ENCODE measurements around the gene TOR4A.

DNA sequence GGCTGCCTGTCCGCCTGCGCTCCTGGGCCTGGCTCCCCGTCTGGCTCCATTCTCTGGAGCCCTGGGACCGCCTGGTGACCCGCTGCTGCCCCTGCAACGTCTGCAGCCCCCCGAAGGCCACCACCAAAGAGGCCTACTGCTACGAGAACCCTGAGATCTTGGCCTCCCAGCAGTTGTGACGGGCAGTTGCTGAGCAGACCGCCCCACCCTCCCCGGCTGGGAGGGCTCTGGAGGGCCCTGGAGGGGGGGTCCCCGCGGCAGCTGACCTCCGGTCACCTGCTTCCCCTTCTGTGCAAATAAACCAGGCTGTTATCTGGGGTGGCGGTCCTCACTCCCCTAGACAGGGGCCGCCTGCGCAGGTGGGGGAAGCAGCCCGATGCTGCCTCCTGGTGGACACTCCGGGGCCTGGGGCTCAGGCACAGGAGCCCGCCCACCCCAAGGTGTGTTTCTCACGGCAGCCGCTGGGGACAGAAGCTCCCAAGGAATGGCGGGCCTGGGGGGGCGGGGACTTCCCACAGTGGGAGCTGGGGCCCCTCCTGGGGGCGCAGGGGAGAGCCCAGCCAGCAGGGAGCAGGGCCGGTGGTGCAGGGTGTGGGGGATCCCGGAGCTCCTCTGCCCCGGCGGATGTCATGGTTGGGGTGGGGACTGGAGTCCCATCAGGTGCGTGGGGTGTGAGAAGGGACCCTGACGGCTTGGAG, 41.1 kb upstream of the TOR4A start:
- TF ChIP-seq, protein P1, sequence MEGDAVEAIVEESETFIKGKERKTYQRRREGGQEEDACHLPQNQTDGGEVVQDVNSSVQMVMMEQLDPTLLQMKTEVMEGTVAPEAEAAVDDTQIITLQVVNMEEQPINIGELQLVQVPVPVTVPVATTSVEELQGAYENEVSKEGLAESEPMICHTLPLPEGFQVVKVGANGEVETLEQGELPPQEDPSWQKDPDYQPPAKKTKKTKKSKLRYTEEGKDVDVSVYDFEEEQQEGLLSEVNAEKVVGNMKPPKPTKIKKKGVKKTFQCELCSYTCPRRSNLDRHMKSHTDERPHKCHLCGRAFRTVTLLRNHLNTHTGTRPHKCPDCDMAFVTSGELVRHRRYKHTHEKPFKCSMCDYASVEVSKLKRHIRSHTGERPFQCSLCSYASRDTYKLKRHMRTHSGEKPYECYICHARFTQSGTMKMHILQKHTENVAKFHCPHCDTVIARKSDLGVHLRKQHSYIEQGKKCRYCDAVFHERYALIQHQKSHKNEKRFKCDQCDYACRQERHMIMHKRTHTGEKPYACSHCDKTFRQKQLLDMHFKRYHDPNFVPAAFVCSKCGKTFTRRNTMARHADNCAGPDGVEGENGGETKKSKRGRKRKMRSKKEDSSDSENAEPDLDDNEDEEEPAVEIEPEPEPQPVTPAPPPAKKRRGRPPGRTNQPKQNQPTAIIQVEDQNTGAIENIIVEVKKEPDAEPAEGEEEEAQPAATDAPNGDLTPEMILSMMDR (IDR thresholded peaks at IDR 0.05; ENCODE audit: borderline replicate concordance, extremely low read depth, low read length, poor library complexity, severe bottlenecking), result peak; percentile 98
- TF ChIP-seq EZH2 (IDR thresholded peaks at IDR 0.05; ENCODE audit: borderline replicate concordance, low read depth, low read length, severe bottlenecking), result no peak
